ENCODE data around the gene LPP.

GRCh38 chr3:188581365-188581764 lies 427.4 kb downstream of the LPP start:
- no peak for TF ChIP-seq CTCF (IDR thresholded peaks at IDR 0.05; ENCODE audit: low read length)
- no peak for TF ChIP-seq EZH2 (IDR thresholded peaks at IDR 0.05; ENCODE audit: borderline replicate concordance, low read length)
